Ovary (tissue), 3 donors: Measurements from ENCODE around the gene PARP4.

ENCODE experiments used
- EP300 ChIP-seq: sonication (generic); formaldehyde crosslinking; IDR thresholded peaks from one replicate; pipeline ENCODE4 v1.6.1; 2017; ENCODE audit warnings: antibody characterized with exemption
- POLR2A ChIP-seq: fragments of 450-650 bp; IDR thresholded peaks from one replicate; pipeline ENCODE4 v1.6.1; 2017; ENCODE audit warnings: antibody characterized with exemption, mild to moderate bottlenecking, moderate library complexity
- TF ChIP-seq, protein P1 (sequence below), 3 donors: fragments of 450-650 bp in 2 of 3; fragments of 200-600 bp in 1 of 3; IDR thresholded peaks; one replicate each; pipeline versions ENCODE4 v1.5.1 to v1.8.0; 2016 to 2022; ENCODE audit warnings: antibody characterized with exemption in 3 of 3, mild to moderate bottlenecking in 1 of 3
- donor health status: DM: no; HTN: no; CAD: no.

DNA sequence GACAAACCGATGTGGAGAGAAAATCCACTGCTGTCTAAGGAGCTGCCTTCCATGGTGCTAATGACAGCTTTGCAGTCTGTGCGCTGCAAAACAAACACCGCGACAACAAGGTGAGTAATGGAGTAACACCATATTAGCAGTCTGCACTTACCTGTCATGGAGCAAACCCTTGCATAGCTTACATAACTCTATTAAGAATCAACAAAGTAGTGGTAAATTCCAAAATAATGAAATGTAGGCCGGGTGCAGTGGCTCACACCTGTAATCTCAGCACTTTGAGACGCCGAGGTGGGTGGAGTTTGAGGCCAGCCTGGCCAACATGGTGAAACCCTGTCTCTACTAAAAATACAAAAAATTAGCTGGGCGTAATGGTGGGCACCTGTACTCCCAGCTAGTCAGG is 56.2 kb downstream of the PARP4 start:
- TF ChIP-seq POLR2A (no peak), EP300 (no peak)
- TF ChIP-seq, protein P1, sequence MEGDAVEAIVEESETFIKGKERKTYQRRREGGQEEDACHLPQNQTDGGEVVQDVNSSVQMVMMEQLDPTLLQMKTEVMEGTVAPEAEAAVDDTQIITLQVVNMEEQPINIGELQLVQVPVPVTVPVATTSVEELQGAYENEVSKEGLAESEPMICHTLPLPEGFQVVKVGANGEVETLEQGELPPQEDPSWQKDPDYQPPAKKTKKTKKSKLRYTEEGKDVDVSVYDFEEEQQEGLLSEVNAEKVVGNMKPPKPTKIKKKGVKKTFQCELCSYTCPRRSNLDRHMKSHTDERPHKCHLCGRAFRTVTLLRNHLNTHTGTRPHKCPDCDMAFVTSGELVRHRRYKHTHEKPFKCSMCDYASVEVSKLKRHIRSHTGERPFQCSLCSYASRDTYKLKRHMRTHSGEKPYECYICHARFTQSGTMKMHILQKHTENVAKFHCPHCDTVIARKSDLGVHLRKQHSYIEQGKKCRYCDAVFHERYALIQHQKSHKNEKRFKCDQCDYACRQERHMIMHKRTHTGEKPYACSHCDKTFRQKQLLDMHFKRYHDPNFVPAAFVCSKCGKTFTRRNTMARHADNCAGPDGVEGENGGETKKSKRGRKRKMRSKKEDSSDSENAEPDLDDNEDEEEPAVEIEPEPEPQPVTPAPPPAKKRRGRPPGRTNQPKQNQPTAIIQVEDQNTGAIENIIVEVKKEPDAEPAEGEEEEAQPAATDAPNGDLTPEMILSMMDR (IDR thresholded peaks at IDR 0.05): no peak
